Vagina (tissue), 2 donors: ENCODE measurements around the gene ANKS1B. TPM values are rescaled to one million over a fixed set of nuclear protein-coding genes. Genes with fewer than 3 reads are reported as not detected.

Experiments
- DNase-seq, 2 donors: peaks; one replicate each; pipeline ENCODE4 v3.0.0-alpha.2; 2017; ENCODE audit errors: extremely low spot score in 2 of 2
- H3K27ac ChIP-seq: fragments of 200-600 bp; sonication (generic); one replicate; pipeline ENCODE4 v1.5.1; 2019
- H3K27me3 ChIP-seq: fragments of 200-600 bp; sonication (generic); one replicate; pipeline ENCODE4 v1.5.1; 2019
- H3K36me3 ChIP-seq, 2 donors: fragments of 200-600 bp; sonication (generic); one replicate each; pipeline ENCODE4 v1.5.1; 2017 to 2019
- H3K4me1 ChIP-seq: fragments of 200-600 bp; sonication (generic); one replicate; pipeline ENCODE4 v1.5.1; 2019
- H3K4me3 ChIP-seq, 2 donors: fragments of 200-600 bp; sonication (generic); 1 replicate in 1 of 2; 2 replicates in 1 of 2; pipeline ENCODE4 v1.5.1; 2016 to 2019
- H3K9me3 ChIP-seq: fragments of 200-600 bp; sonication (generic); one replicate; pipeline ENCODE4 v1.5.1; 2019
- CTCF ChIP-seq, 3 experiments: fragments of 450-650 bp in 2 of 3; fragments of 200-600 bp in 1 of 3; sonication (generic) in 1 of 3; IDR thresholded peaks; one replicate each; pipeline ENCODE4 v1.5.1; 2017 to 2019; ENCODE audit warnings: antibody characterized with exemption in 3 of 3, mild to moderate bottlenecking in 2 of 3, moderate library complexity in 2 of 3
- POLR2A ChIP-seq, 2 donors: fragments of 450-650 bp; IDR thresholded peaks; one replicate each; pipeline ENCODE4 v1.6.1; 2017; ENCODE audit warnings: antibody characterized with exemption in 2 of 2, mild to moderate bottlenecking in 2 of 2, moderate library complexity in 2 of 2
- POLR2AphosphoS5 ChIP-seq, 2 donors: sonication (generic); formaldehyde crosslinking; IDR thresholded peaks; one replicate each; pipeline ENCODE4 v1.9.0; 2017; ENCODE audit warnings: antibody characterized with exemption in 2 of 2, mild to moderate bottlenecking in 2 of 2, low read depth in 1 of 2; ENCODE audit not compliant: insufficient read depth in 1 of 2
- intact Hi-C: fragments of 100-400 bp; cut with DNase I; formaldehyde crosslinking; loops from one replicate; pipeline ENCODE4 v1.15.1; 2023
- total RNA-seq: library from RNA; depleted of rRNA; stranded (reverse); fragments of >200 nt; gene quantifications from one replicate; pipeline ENCODE4 v1.2.3, GENCODE V29; 2016

The ANKS1B gene
- total RNA-seq, 1 donor from 2014 or later = 11.5 TPM

- Histone ChIP-seq H3K36me3 (no peaks in the 10 kb centered on the region), H3K27me3 (no peaks in the 10 kb centered on the region), H3K9me3 (no peaks in the 10 kb centered on the region), H3K4me1 (no peaks in the 10 kb centered on the region), H3K4me3 (no peak overlapping the region), H3K27ac (no peak overlapping the region)
- no peak for DNase-seq
- intact Hi-C loops = no loop called here
- TF ChIP-seq POLR2AphosphoS5 (IDR thresholded peaks at IDR 0.05; ENCODE audit: insufficient read depth in 1 of 2, low read depth in 1 of 2) (no peak), POLR2A (IDR thresholded peaks at IDR 0.05) (no peak)
Observed at GRCh38 chr12:99020871-99021270, 963.9 kb downstream of the ANKS1B start.

GRCh38 chr12:99019798-99020197 lies 964.9 kb downstream of the ANKS1B start:
- DNase-seq = no peak
- no peaks in the 10 kb centered on the region for H3K9me3 ChIP-seq
- no peaks in the 10 kb centered on the region for H3K4me1 ChIP-seq
- H3K27ac ChIP-seq = no peak overlapping the region
- intact Hi-C loops = no loop called here
- no peaks in the 10 kb centered on the region for H3K27me3 ChIP-seq
- no peaks in the 10 kb centered on the region for H3K36me3 ChIP-seq
- TF ChIP-seq CTCF (IDR thresholded peaks at IDR 0.05) (no peak), POLR2A (IDR thresholded peaks at IDR 0.05) (no peak), POLR2AphosphoS5 (IDR thresholded peaks at IDR 0.05; ENCODE audit: insufficient read depth in 1 of 2, low read depth in 1 of 2) (no peak)
- no peak overlapping the region for H3K4me3 ChIP-seq

GRCh38 chr12:99017971-99018370 lies 966.8 kb downstream of the ANKS1B start:
- H3K9me3 ChIP-seq = no peaks in the 10 kb centered on the region
- TF ChIP-seq POLR2A (IDR thresholded peaks at IDR 0.05) (no peak), CTCF (IDR thresholded peaks at IDR 0.05) (no peak)
- DNase-seq = no peak
- H3K4me3 ChIP-seq = no peak overlapping the region
- H3K36me3 ChIP-seq = no peaks in the 10 kb centered on the region
- intact Hi-C loops = no loop called here
- no peak overlapping the region for H3K27ac ChIP-seq
- H3K4me1 ChIP-seq = no peaks in the 10 kb centered on the region
- no peaks in the 10 kb centered on the region for H3K27me3 ChIP-seq

GRCh38 chr12:99009654-99010296 lies 975.0 kb downstream of the ANKS1B start:
- H3K27me3 ChIP-seq = no peaks in the 10 kb centered on the region
- intact Hi-C loops = no loop called here
- H3K36me3 ChIP-seq = no peaks in the 10 kb centered on the region
- no peak overlapping the region for H3K4me3 ChIP-seq
- H3K27ac ChIP-seq = no peak overlapping the region
- TF ChIP-seq POLR2AphosphoS5 (IDR thresholded peaks at IDR 0.05; ENCODE audit: insufficient read depth in 1 of 2, low read depth in 1 of 2) (no peak), POLR2A (IDR thresholded peaks at IDR 0.05) (no peak), CTCF (IDR thresholded peaks at IDR 0.05) (no peak)
- H3K9me3 ChIP-seq = no peaks in the 10 kb centered on the region
- no peak for DNase-seq
- no peaks in the 10 kb centered on the region for H3K4me1 ChIP-seq

- DNase-seq = no peak
- Histone ChIP-seq H3K27me3 (no peaks in the 10 kb centered on the region), H3K4me1 (no peaks in the 10 kb centered on the region), H3K4me3 (no peak overlapping the region), H3K36me3 (no peaks in the 10 kb centered on the region), H3K27ac (no peak overlapping the region), H3K9me3 (no peaks in the 10 kb centered on the region)
- TF ChIP-seq POLR2A (IDR thresholded peaks at IDR 0.05) = no peak
- no peak for TF ChIP-seq POLR2AphosphoS5 (IDR thresholded peaks at IDR 0.05; ENCODE audit: insufficient read depth in 1 of 2, low read depth in 1 of 2)
- TF ChIP-seq CTCF (IDR thresholded peaks at IDR 0.05) = no peak
- intact Hi-C loops = no loop called here
Observed at GRCh38 chr12:99005601-99006000, 979.1 kb downstream of the ANKS1B start.
